Heart left ventricle (tissue), 16 donors: Measurements from ENCODE around the gene IPCEF1. TPM values are rescaled to one million over a fixed set of nuclear protein-coding genes. Genes with fewer than 3 reads are reported as not detected.

Experiments used
- ATAC-seq, 4 donors: fragments of 200-7000 bp; cut with Tn5 transposase; one replicate each; pipeline ENCODE4 v1.9.1; 2020 to 2022; ENCODE audit warnings: moderate library complexity in 4 of 4, mild to moderate bottlenecking in 3 of 4, moderate number of reproducible peaks in 1 of 4
- DNase-seq, 5 donors: peaks; one replicate each; pipeline ENCODE4 v3.0.0-alpha.2; 2020
- H3K27ac ChIP-seq, 12 donors: fragments of 200-600 bp; sonication (generic) in 4 of 12; one replicate each; pipeline versions ENCODE4 v1.5.0 to v1.8.0; 2016 to 2022; ENCODE audit warnings: mild to moderate bottlenecking in 2 of 12
- H3K27me3 ChIP-seq, 9 donors: fragments of 200-600 bp; sonication (generic) in 2 of 9; one replicate each; pipeline versions ENCODE4 v1.5.1 to v1.8.0; 2016 to 2022; ENCODE audit warnings: mild to moderate bottlenecking in 3 of 9
- H3K36me3 ChIP-seq, 9 donors: fragments of 200-600 bp; sonication (generic) in 2 of 9; one replicate each; pipeline versions ENCODE4 v1.5.0 to v1.8.0; 2018 to 2022; ENCODE audit warnings: mild to moderate bottlenecking in 2 of 9
- H3K4me1 ChIP-seq, 12 donors: fragments of 200-600 bp; sonication (generic) in 4 of 12; one replicate each; pipeline versions ENCODE4 v1.5.0 to v1.8.0; 2016 to 2022; ENCODE audit warnings: mild to moderate bottlenecking in 3 of 12
- H3K4me3 ChIP-seq, 12 donors: fragments of 200-600 bp; sonication (generic) in 4 of 12; one replicate each; pipeline versions ENCODE4 v1.5.0 to v1.8.0; 2017 to 2022; ENCODE audit warnings: mild to moderate bottlenecking in 9 of 12, moderate library complexity in 4 of 12
- H3K9me3 ChIP-seq, 12 donors: fragments of 200-600 bp; sonication (generic) in 4 of 12; one replicate each; pipeline versions ENCODE4 v1.5.0 to v1.8.0; 2016 to 2022; ENCODE audit warnings: mild to moderate bottlenecking in 1 of 12
- POLR2A ChIP-seq, 2 donors: fragments of 450-650 bp; IDR thresholded peaks; one replicate each; pipeline ENCODE4 v1.6.1; 2017; ENCODE audit warnings: antibody characterized with exemption in 2 of 2, mild to moderate bottlenecking in 2 of 2, moderate library complexity in 2 of 2
- WGBS, 4 donors: extraction: QIAGEN DNeasy Blood & Tissue Kit in 2 of 4; methylation state at CpG; one replicate each; pipeline versions ENCODE4 v1.1.5 to v1.1.7; 2013 to 2018; 5-methylcytosine and 5-hydroxymethylcytosine counted together
- intact Hi-C, 10 donors: fragments of 100-400 bp; cut with DNase I; formaldehyde crosslinking; loops; one replicate each; pipeline versions ENCODE4 v1.11.1 to v1.14.2; 2022
- polyA plus RNA-seq, 2 donors: library from polyadenylated mRNA; stranded (reverse); fragments of 200-250 nt; gene quantifications; one replicate each; pipeline ENCODE4 v1.2.3, GENCODE V29; 2013
- total RNA-seq, 9 donors: library from RNA; depleted of rRNA in 2 of 9; stranded (reverse); fragments of >200 nt in 2 of 9; fragmentation: NEBNext Ultra II Directional in 3 of 9; extraction: Animal tissue kit (Norgen Biotek cat#: 25700) in 3 of 9; gene quantifications; one replicate each; pipeline versions ENCODE4 v1.1.0 to v1.2.4, GENCODE V29; 2016 to 2023
- TF ChIP-seq, protein P1 (sequence below), 12 donors: fragments of 200-600 bp; sonication (generic) in 4 of 12; IDR thresholded peaks; one replicate each; pipeline versions ENCODE4 v1.5.0 to v1.8.0; 2018 to 2022; ENCODE audit warnings: antibody characterized with exemption in 12 of 12, mild to moderate bottlenecking in 5 of 12
- donor health status: ischemic (EF 13 %, LVEDD 7.1; RV severe dilation, severe dysfunction).
- donor health status: healthy with polysubstance abuse.
- donor health status: DM: no; HTN: yes; CAD: no.
- donor health status: DM: no; HTN: no; CAD: no.
- donor health status: ischemic (EF 25% LVEDD 6.9; RV normal size, moderate dysfunction).
- donor health status: ischemic (EF 25% LVEDD 5.7; RV mildly dilated, moderate dysfunction).
- donor health status: healthy.
- donor health status: DM: yes; HTN: yes; CAD: no.
- donor health status: ischemic (EF 35%, LVEDD 5.7; RV mildly dilated, moderate dysfunction).
- donor health status: nonischemic (EF 11% LVEDD 7.7; RV severe dilation, severe dysfunction).
- donor health status: DM: yes; HTN: yes; CAD: no.
- donor health status: PGD.
- donor health status: ischemic (EF 29% LVEDD 5.4; RV normal size, mild dysfunction).
- donor health status: nonischemic (EF 23%, LVEDD 6.1; RV moderate dilation, normal function).

IPCEF1 gene
- total and polyA plus RNA-seq, 11 donors, result 0.10 to 4.1 (median 0.35) TPM

DNA sequence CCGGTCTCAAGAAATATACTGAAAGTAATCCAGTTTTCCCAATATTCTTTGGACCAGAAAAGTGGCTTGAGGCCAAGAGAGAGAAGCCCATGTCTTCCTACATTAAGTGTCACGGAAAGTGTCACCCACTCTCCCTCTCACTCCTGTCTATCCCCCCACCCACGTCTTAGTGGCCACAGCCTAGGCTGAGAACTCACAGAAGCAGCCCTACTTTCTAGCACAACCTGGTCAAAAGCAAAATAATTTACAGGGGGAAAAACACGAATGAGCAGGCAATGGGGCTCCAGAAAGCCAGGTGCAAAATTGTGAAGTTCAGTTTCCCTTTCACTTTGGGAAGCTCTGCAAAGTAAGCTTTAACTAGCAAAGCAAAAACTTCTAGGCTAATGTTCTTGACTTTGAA is 199.5 kb downstream of the IPCEF1 start:
- WGBS, 4 donors, result 58 to 66% (median 59%) methylated on average over 4 of the region's 4 CpGs
- peak overlapping the region in 8 of 12 donors; percentile 1 to 40 (median 16) for H3K4me3 ChIP-seq
- no peaks in the 10 kb centered on the region for H3K27me3 ChIP-seq
- DNase-seq, result no peak
- H3K9me3 ChIP-seq, result no peaks in the 10 kb centered on the region
- no peaks in the 10 kb centered on the region for H3K36me3 ChIP-seq
- peak overlapping the region in 2 of 12 donors; percentile 6 to 74 for H3K27ac ChIP-seq
- no peak for TF ChIP-seq POLR2A (IDR thresholded peaks at IDR 0.05)
- TF ChIP-seq, protein P1, sequence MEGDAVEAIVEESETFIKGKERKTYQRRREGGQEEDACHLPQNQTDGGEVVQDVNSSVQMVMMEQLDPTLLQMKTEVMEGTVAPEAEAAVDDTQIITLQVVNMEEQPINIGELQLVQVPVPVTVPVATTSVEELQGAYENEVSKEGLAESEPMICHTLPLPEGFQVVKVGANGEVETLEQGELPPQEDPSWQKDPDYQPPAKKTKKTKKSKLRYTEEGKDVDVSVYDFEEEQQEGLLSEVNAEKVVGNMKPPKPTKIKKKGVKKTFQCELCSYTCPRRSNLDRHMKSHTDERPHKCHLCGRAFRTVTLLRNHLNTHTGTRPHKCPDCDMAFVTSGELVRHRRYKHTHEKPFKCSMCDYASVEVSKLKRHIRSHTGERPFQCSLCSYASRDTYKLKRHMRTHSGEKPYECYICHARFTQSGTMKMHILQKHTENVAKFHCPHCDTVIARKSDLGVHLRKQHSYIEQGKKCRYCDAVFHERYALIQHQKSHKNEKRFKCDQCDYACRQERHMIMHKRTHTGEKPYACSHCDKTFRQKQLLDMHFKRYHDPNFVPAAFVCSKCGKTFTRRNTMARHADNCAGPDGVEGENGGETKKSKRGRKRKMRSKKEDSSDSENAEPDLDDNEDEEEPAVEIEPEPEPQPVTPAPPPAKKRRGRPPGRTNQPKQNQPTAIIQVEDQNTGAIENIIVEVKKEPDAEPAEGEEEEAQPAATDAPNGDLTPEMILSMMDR (IDR thresholded peaks at IDR 0.05), result no peak
- intact Hi-C loops, result loop anchor here in 9 of 10 donors (2.0 to 10.0 kb wide), 10 partner anchors 120 to 648 kb away; partner anchors contain the start of gene CNKSR3 (in 1 of the 9)
- ATAC-seq, result no peak
- peaks cover 0 to 58% (median 0%) of the 10 kb centered on the region in 12 donors for H3K4me1 ChIP-seq

DNA sequence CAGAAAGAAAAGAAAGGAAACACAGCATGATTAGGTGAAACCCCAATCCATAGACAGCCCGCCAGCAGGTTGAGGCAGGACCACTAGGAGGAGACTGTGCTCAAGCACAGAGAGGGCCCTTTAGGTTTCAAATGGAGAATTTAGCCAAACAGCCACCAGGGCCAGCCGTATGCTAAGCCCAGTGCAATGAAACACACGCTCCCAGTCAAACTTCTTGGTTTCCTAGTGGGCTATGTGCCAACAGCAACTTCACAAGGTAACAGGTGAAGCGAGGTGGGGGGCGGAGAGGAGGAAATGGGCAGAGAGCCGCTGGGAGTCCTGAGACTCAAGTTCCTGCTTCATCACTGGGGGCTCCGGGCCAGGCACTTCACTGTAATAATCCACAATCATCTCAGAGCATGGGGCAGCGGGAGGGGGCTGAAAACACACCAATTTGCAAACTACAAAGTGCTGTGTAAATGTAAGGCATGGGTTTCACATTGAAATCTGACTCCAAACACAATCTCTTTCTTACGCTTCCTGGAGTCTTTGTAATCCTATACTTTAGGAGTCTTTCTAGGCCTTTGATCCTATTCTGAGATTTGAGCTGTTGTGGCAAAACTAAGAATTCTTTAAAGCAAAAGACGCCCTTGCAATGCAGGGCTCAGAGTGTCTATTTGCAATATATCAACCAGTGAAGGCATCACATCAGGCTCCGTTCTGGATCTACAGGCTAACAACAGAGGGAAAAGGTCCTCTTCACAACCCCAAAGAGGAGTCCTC is 200.3 kb downstream of the IPCEF1 start:
- intact Hi-C loops, result loop anchor here in 9 of 10 donors (1.0 to 10.0 kb wide), 11 partner anchors 120 to 648 kb away; partner anchors contain the start of gene CNKSR3 (in 1 of the 9)

DNA sequence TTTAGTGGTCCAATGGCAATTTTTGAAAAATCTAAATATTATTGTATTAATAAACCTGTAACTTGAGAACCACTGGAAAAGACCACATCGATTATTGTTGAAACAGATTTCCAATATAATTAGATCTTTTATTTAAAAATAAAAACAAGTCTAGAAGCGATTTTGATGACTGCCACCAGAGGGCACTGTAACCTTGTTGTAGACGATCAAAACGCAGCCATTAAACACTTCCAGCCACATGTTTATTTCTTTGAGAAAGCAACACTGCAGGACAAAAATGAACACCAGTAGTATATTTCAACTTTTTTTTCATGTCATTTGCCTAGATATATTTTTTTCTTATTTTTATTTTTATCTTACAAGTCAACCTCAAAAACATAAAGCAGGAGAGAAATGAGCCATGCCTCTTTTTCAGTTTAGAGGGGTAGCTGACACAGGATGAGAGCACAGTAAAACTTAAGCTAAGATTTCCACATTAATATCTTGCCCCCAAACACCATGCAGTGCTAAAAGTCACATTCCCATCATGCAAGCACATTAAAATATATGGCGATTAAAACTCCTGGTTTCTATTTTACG is 202.1 kb downstream of the IPCEF1 start:
- no peak overlapping the region for H3K27ac ChIP-seq
- H3K27me3 ChIP-seq, result no peaks in the 10 kb centered on the region
- ATAC-seq, result no peak
- TF ChIP-seq, protein P1 (IDR thresholded peaks at IDR 0.05), result peak; percentile 78 to 90 (median 84)
- no peak for TF ChIP-seq POLR2A (IDR thresholded peaks at IDR 0.05)
- H3K36me3 ChIP-seq, result no peaks in the 10 kb centered on the region
- H3K4me1 ChIP-seq, result peaks cover 0 to 43% (median 0%) of the 10 kb centered on the region in 12 donors
- DNase-seq, result peak in 3 of 5 donors; percentile 40 to 44 (median 43)
- no peaks in the 10 kb centered on the region for H3K9me3 ChIP-seq
- 31 to 34% (median 32%) methylated on average over 6 of the region's 6 CpGs for WGBS, 4 donors
- no peak overlapping the region for H3K4me3 ChIP-seq
- intact Hi-C loops, result loop anchor here (1.0 to 10.0 kb wide), 14 partner anchors 122 to 650 kb away; partner anchors contain the start of gene CNKSR3 (in 1 of the 10)

More for the DNA sequence above, 200.3 kb downstream of the IPCEF1 start:
- Histone ChIP-seq H3K27me3 (no peaks in the 10 kb centered on the region), H3K9me3 (no peaks in the 10 kb centered on the region), H3K36me3 (no peaks in the 10 kb centered on the region), H3K4me1 (peaks cover 0 to 50% (median 0%) of the 10 kb centered on the region in 12 donors), H3K27ac (peak overlapping the region in 1 of 12 donors; percentile 74), H3K4me3 (no peak overlapping the region)
- TF ChIP-seq, protein P1 (IDR thresholded peaks at IDR 0.05), result peak; percentile 15 to 56 (median 42)
- TF ChIP-seq POLR2A (IDR thresholded peaks at IDR 0.05), result no peak
- ATAC-seq (peak; percentile 55 to 78 (median 68)), DNase-seq (peak in 3 of 5 donors; percentile 18 to 34 (median 25))
- 79 to 86% (median 83%) methylated on average over 11 of the region's 11 CpGs for WGBS, 4 donors

DNA sequence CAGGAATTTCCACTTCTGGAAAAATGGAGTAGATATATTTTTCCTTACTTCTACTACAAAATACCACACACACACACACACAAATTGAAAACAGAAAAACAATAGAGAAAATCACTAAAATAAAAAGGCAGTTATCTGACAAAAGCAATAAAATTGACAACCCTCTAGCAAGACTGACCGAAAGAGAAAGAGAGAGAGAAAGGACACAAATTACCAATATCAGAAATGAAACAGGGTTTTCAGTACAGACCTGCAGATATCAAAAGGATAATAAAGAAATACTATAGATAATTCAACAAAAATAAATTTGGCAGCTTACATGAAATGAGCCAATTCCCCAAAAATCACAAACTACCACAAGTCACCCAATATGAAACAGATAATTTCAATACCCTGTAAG is 212.8 kb downstream of the IPCEF1 start:
- WGBS, 4 donors, result 79 to 90% (median 83%) methylated on average over 1 of the region's 1 CpG
- DNase-seq (no peak), ATAC-seq (no peak)
- no peaks in the 10 kb centered on the region for H3K27me3 ChIP-seq
- TF ChIP-seq, protein P1 (IDR thresholded peaks at IDR 0.05), result no peak
- TF ChIP-seq POLR2A (IDR thresholded peaks at IDR 0.05), result no peak
- no peaks in the 10 kb centered on the region for H3K4me1 ChIP-seq
- H3K27ac ChIP-seq, result no peak overlapping the region
- H3K36me3 ChIP-seq, result no peaks in the 10 kb centered on the region
- intact Hi-C loops, result no loop called here
- no peak overlapping the region for H3K4me3 ChIP-seq
- no peaks in the 10 kb centered on the region for H3K9me3 ChIP-seq
